Measurements from ENCODE around the gene KANK3.
"Not testable (repeated sequence)": the region's sequence is repeated elsewhere in the genome, so short reads cannot be mapped to it uniquely, and the experiment has no call there.

KANK3 gene

GRCh38 chr19:8319807-8320520, 23.1 kb downstream of the KANK3 start:
- Histone ChIP-seq H3K4me2 (ENCODE audit: low read length) (peak overlapping the region; percentile 95), H2BK5ac (ENCODE audit: low read length) (no peak overlapping the region), H2AK5ac (ENCODE audit: low read length) (peak overlapping the region; percentile 29), H3K18ac (ENCODE audit: low read length) (no peak overlapping the region), H2BK120ac (ENCODE audit: low read depth, low read length) (no peak overlapping the region), H3K56ac (ENCODE audit: low read length) (peak overlapping the region; percentile 96), H3K9ac (ENCODE audit: low read length) (peak overlapping the region; percentile 91), H3K23ac (ENCODE audit: low read length) (no peak overlapping the region), H3K4me1 (ENCODE audit: control insufficient read depth, low read depth, low read length) (peaks cover 12% of the 10 kb centered on the region), H3K4ac (ENCODE audit: low read depth, low read length) (no peak overlapping the region), H4K5ac (ENCODE audit: low read length) (no peak overlapping the region), H3K4me3 (ENCODE audit: low read length) (peak overlapping the region; percentile 75), H4K8ac (ENCODE audit: low read depth, low read length) (no peak overlapping the region), H3K79me2 (ENCODE audit: control insufficient read depth, insufficient read depth, low read length) (peaks cover 26% of the 10 kb centered on the region), H3K79me1 (ENCODE audit: low read length) (peaks cover 12% of the 10 kb centered on the region), H2BK15ac (replicated peaks; ENCODE audit: low read depth) (no peak overlapping the region), H3K36me3 (ENCODE audit: control insufficient read depth, insufficient read depth, low read length) (peaks cover 7% of the 10 kb centered on the region), H3K27ac (ENCODE audit: low read depth, low read length) (peak overlapping the region; percentile 33), H3K27me3 (ENCODE audit: insufficient read depth, low read length, poor library complexity) (no peaks in the 10 kb centered on the region)
- peak; percentile 80 for DNase-seq
- WGBS (ENCODE audit: extremely low coverage, insufficient coverage, low lambda C conversion rate): no CpG with 5 or more reads among the region's 19 CpGs

GRCh38 chr19:8318835-8319234, 24.2 kb downstream of the KANK3 start:
- H3K23ac ChIP-seq (ENCODE audit: low read length); H2BK15ac ChIP-seq (replicated peaks; ENCODE audit: low read depth); H2BK5ac ChIP-seq (ENCODE audit: low read length); H2BK120ac ChIP-seq (ENCODE audit: low read depth, low read length); H4K5ac ChIP-seq (ENCODE audit: low read length); H3K27ac ChIP-seq (ENCODE audit: low read depth, low read length); H3K9ac ChIP-seq (ENCODE audit: low read length); H3K4me3 ChIP-seq (ENCODE audit: low read length); H3K18ac ChIP-seq (ENCODE audit: low read length); H2AK5ac ChIP-seq (ENCODE audit: low read length); H3K56ac ChIP-seq (ENCODE audit: low read length); H3K4me2 ChIP-seq (ENCODE audit: low read length); H3K27me3 ChIP-seq (ENCODE audit: insufficient read depth, low read length, poor library complexity); H4K8ac ChIP-seq (ENCODE audit: low read depth, low read length); H3K36me3 ChIP-seq (ENCODE audit: control insufficient read depth, insufficient read depth, low read length); H3K4ac ChIP-seq (ENCODE audit: low read depth, low read length): not testable (repeated sequence)
- peak; percentile 53 for DNase-seq
- Histone ChIP-seq H3K79me1 (ENCODE audit: low read length) (peaks cover 12% of the 10 kb centered on the region), H3K4me1 (ENCODE audit: control insufficient read depth, low read depth, low read length) (peaks cover 12% of the 10 kb centered on the region), H3K79me2 (ENCODE audit: control insufficient read depth, insufficient read depth, low read length) (peaks cover 26% of the 10 kb centered on the region)
- no CpG with 5 or more reads among the region's 9 CpGs for WGBS (ENCODE audit: extremely low coverage, insufficient coverage, low lambda C conversion rate)

- Histone ChIP-seq H3K56ac (ENCODE audit: low read length) (peak overlapping the region; percentile 54), H2BK15ac (replicated peaks; ENCODE audit: low read depth) (no peak overlapping the region), H3K9ac (ENCODE audit: low read length) (peak overlapping the region; percentile 40), H4K5ac (ENCODE audit: low read length) (no peak overlapping the region), H2BK5ac (ENCODE audit: low read length) (peak overlapping the region; percentile 73), H3K27ac (ENCODE audit: low read depth, low read length) (peak overlapping the region; percentile 94), H3K18ac (ENCODE audit: low read length) (peak overlapping the region; percentile 88), H3K79me2 (ENCODE audit: control insufficient read depth, insufficient read depth, low read length) (peaks cover 10% of the 10 kb centered on the region), H3K4me3 (ENCODE audit: low read length) (no peak overlapping the region), H3K27me3 (ENCODE audit: insufficient read depth, low read length, poor library complexity) (no peaks in the 10 kb centered on the region), H3K36me3 (ENCODE audit: control insufficient read depth, insufficient read depth, low read length) (no peaks in the 10 kb centered on the region), H3K23ac (ENCODE audit: low read length) (peak overlapping the region; percentile 54), H2BK120ac (ENCODE audit: low read depth, low read length) (peak overlapping the region; percentile 56), H4K8ac (ENCODE audit: low read depth, low read length) (no peak overlapping the region), H3K4me2 (ENCODE audit: low read length) (no peak overlapping the region), H3K4ac (ENCODE audit: low read depth, low read length) (peak overlapping the region; percentile 95), H3K79me1 (ENCODE audit: low read length) (peaks cover 5% of the 10 kb centered on the region), H2AK5ac (ENCODE audit: low read length) (no peak overlapping the region), H3K4me1 (ENCODE audit: control insufficient read depth, low read depth, low read length) (peaks cover 6% of the 10 kb centered on the region)
- DNase-seq: no peak
- no CpG with 5 or more reads among the region's 14 CpGs for WGBS (ENCODE audit: extremely low coverage, insufficient coverage, low lambda C conversion rate)
These were observed 26.5 kb downstream of the KANK3 start for GRCh38 chr19:8316351-8317125.

- not testable (repeated sequence) for H3K4me1 ChIP-seq (ENCODE audit: control insufficient read depth, low read depth, low read length); H3K4me3 ChIP-seq (ENCODE audit: low read length); H4K8ac ChIP-seq (ENCODE audit: low read depth, low read length); H3K4ac ChIP-seq (ENCODE audit: low read depth, low read length); H4K5ac ChIP-seq (ENCODE audit: low read length); H3K79me2 ChIP-seq (ENCODE audit: control insufficient read depth, insufficient read depth, low read length); H3K27me3 ChIP-seq (ENCODE audit: insufficient read depth, low read length, poor library complexity); H2AK5ac ChIP-seq (ENCODE audit: low read length); H3K18ac ChIP-seq (ENCODE audit: low read length); H3K79me1 ChIP-seq (ENCODE audit: low read length); H3K36me3 ChIP-seq (ENCODE audit: control insufficient read depth, insufficient read depth, low read length); H2BK15ac ChIP-seq (replicated peaks; ENCODE audit: low read depth); H3K23ac ChIP-seq (ENCODE audit: low read length); H3K4me2 ChIP-seq (ENCODE audit: low read length); H2BK5ac ChIP-seq (ENCODE audit: low read length); H3K9ac ChIP-seq (ENCODE audit: low read length); H2BK120ac ChIP-seq (ENCODE audit: low read depth, low read length)
- Histone ChIP-seq H3K27ac (ENCODE audit: low read depth, low read length) (peak overlapping the region; percentile 83), H3K56ac (ENCODE audit: low read length) (peak overlapping the region; percentile 10)
- WGBS (ENCODE audit: extremely low coverage, insufficient coverage, low lambda C conversion rate): no CpG with 5 or more reads among the region's 11 CpGs
- peak; percentile 92 for DNase-seq
These were observed 28.0 kb downstream of the KANK3 start for GRCh38 chr19:8314981-8315640.

- peaks cover 2% of the 10 kb centered on the region for H3K79me2 ChIP-seq (ENCODE audit: control insufficient read depth, insufficient read depth, low read length)
- H2BK5ac ChIP-seq (ENCODE audit: low read length): no peak overlapping the region
- no peak overlapping the region for H3K4me3 ChIP-seq (ENCODE audit: low read length)
- no peak overlapping the region for H3K4me2 ChIP-seq (ENCODE audit: low read length)
- H3K79me1 ChIP-seq (ENCODE audit: low read length): peaks cover 6% of the 10 kb centered on the region
- no peak overlapping the region for H3K9ac ChIP-seq (ENCODE audit: low read length)
- H3K4me1 ChIP-seq (ENCODE audit: control insufficient read depth, low read depth, low read length): peaks cover 5% of the 10 kb centered on the region
- no peaks in the 10 kb centered on the region for H3K36me3 ChIP-seq (ENCODE audit: control insufficient read depth, insufficient read depth, low read length)
- H3K18ac ChIP-seq (ENCODE audit: low read length): no peak overlapping the region
- no peak overlapping the region for H4K5ac ChIP-seq (ENCODE audit: low read length)
- no peaks in the 10 kb centered on the region for H3K27me3 ChIP-seq (ENCODE audit: insufficient read depth, low read length, poor library complexity)
- no peak overlapping the region for H3K56ac ChIP-seq (ENCODE audit: low read length)
- no peak overlapping the region for H3K23ac ChIP-seq (ENCODE audit: low read length)
- H2BK15ac ChIP-seq (replicated peaks; ENCODE audit: low read depth): no peak overlapping the region
- no peak overlapping the region for H2BK120ac ChIP-seq (ENCODE audit: low read depth, low read length)
- H2AK5ac ChIP-seq (ENCODE audit: low read length): no peak overlapping the region
- WGBS (ENCODE audit: extremely low coverage, insufficient coverage, low lambda C conversion rate): no CpG with 5 or more reads among the region's 16 CpGs
- no peak overlapping the region for H3K27ac ChIP-seq (ENCODE audit: low read depth, low read length)
- no peak overlapping the region for H4K8ac ChIP-seq (ENCODE audit: low read depth, low read length)
- DNase-seq: no peak
- no peak overlapping the region for H3K4ac ChIP-seq (ENCODE audit: low read depth, low read length)
These were observed 31.4 kb downstream of the KANK3 start for GRCh38 chr19:8311461-8312260.

Data from mesendoderm (in vitro differentiated cells).